ENCODE data around the gene AIDA.

DNA sequence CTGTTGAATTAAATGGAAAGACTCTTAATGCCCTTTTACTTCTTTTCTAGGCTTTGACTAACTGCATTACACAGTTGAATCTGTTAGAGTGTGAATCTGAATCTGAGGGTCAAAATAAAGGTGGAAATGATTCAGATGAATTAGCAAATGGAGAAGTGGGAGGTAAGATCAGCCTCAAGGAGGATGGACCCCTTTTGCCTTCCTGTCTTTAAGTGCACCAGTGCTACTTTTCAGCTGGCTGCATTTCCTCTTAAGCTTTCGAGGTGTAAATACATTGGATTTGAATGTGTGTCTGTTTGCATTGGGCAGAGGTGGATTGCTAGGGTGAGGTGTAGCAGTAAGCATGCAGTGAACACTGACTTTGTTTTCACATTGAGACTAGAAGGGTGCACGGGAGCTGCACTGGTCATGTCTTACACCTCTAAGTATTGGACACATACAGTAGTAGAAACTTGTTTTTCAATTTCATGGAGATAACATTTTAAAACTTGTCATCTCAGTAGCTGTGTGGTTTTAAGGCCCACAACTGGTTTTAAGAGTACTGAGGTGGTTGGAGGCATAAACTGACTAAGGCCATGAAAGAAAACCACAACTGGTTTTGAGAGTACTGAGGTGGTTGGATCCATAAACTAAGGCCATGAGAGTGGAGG, 59.0 kb downstream of the AIDA start:
- TF ChIP-seq, protein P1, sequence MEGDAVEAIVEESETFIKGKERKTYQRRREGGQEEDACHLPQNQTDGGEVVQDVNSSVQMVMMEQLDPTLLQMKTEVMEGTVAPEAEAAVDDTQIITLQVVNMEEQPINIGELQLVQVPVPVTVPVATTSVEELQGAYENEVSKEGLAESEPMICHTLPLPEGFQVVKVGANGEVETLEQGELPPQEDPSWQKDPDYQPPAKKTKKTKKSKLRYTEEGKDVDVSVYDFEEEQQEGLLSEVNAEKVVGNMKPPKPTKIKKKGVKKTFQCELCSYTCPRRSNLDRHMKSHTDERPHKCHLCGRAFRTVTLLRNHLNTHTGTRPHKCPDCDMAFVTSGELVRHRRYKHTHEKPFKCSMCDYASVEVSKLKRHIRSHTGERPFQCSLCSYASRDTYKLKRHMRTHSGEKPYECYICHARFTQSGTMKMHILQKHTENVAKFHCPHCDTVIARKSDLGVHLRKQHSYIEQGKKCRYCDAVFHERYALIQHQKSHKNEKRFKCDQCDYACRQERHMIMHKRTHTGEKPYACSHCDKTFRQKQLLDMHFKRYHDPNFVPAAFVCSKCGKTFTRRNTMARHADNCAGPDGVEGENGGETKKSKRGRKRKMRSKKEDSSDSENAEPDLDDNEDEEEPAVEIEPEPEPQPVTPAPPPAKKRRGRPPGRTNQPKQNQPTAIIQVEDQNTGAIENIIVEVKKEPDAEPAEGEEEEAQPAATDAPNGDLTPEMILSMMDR (IDR thresholded peaks at IDR 0.05), result no peak
- TF ChIP-seq SIN3A (IDR thresholded peaks at IDR 0.05; ENCODE audit: borderline replicate concordance, insufficient read depth, low read depth, low read length) (no peak), POLR2AphosphoS5 (IDR thresholded peaks at IDR 0.05; ENCODE audit: low read depth, low read length) (no peak), TCF7L2 (IDR thresholded peaks at IDR 0.05; ENCODE audit: low read depth, low read length) (no peak)
- TF ChIP-seq, protein P2, sequence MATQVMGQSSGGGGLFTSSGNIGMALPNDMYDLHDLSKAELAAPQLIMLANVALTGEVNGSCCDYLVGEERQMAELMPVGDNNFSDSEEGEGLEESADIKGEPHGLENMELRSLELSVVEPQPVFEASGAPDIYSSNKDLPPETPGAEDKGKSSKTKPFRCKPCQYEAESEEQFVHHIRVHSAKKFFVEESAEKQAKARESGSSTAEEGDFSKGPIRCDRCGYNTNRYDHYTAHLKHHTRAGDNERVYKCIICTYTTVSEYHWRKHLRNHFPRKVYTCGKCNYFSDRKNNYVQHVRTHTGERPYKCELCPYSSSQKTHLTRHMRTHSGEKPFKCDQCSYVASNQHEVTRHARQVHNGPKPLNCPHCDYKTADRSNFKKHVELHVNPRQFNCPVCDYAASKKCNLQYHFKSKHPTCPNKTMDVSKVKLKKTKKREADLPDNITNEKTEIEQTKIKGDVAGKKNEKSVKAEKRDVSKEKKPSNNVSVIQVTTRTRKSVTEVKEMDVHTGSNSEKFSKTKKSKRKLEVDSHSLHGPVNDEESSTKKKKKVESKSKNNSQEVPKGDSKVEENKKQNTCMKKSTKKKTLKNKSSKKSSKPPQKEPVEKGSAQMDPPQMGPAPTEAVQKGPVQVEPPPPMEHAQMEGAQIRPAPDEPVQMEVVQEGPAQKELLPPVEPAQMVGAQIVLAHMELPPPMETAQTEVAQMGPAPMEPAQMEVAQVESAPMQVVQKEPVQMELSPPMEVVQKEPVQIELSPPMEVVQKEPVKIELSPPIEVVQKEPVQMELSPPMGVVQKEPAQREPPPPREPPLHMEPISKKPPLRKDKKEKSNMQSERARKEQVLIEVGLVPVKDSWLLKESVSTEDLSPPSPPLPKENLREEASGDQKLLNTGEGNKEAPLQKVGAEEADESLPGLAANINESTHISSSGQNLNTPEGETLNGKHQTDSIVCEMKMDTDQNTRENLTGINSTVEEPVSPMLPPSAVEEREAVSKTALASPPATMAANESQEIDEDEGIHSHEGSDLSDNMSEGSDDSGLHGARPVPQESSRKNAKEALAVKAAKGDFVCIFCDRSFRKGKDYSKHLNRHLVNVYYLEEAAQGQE (IDR thresholded peaks at IDR 0.05; ENCODE audit: insufficient read depth in 1 of 2, low read depth in 2 of 2, low read length in 1 of 2), result no peak

Data from Panc1 (cell line).